ENCODE measurements around the gene SNX1.

Gene SNX1

GRCh38 chr15:64146041-64146440, 50.3 kb downstream of the SNX1 start:
- no peak for DNase-seq (ENCODE audit: low read depth in 2 of 2, low spot score in 1 of 2)

GRCh38 chr15:64146520-64146884, 50.7 kb downstream of the SNX1 start:
- DNase-seq (ENCODE audit: low read depth in 2 of 2, low spot score in 1 of 2): no peak

- DNase-seq (ENCODE audit: low read depth in 2 of 2, low spot score in 1 of 2): no peak
Measured at GRCh38 chr15:64146885-64147681, 51.3 kb downstream of the SNX1 start.

GRCh38 chr15:64148168-64148567, 52.4 kb downstream of the SNX1 start:
- no peak for DNase-seq (ENCODE audit: low read depth in 2 of 2, low spot score in 1 of 2)

GRCh38 chr15:64148581-64148980, 52.8 kb downstream of the SNX1 start:
- DNase-seq (ENCODE audit: low read depth in 2 of 2, low spot score in 1 of 2): no peak

- no peak for DNase-seq (ENCODE audit: low read depth in 2 of 2, low spot score in 1 of 2)
Measured at GRCh38 chr15:64149424-64149823, 53.6 kb downstream of the SNX1 start.

- no peak for DNase-seq (ENCODE audit: low read depth in 2 of 2, low spot score in 1 of 2)
Measured at GRCh38 chr15:64149893-64150578, 54.3 kb downstream of the SNX1 start.

- DNase-seq (ENCODE audit: low read depth in 2 of 2, low spot score in 1 of 2): no peak
Measured at GRCh38 chr15:64151727-64152506, 56.1 kb downstream of the SNX1 start, which contains the start of gene SNX22. TSS of gene SNX22 (plus strand) at chr15:64151731. CDS start at chr15:64151776, 45 bp downstream.

GRCh38 chr15:64152507-64153387, 57.0 kb downstream of the SNX1 start:
- DNase-seq (ENCODE audit: low read depth in 2 of 2, low spot score in 1 of 2): no peak

- DNase-seq (ENCODE audit: low read depth in 2 of 2, low spot score in 1 of 2): peak; percentile 84 to 89
Measured at GRCh38 chr15:64153480-64154367, 57.9 kb downstream of the SNX1 start.

- no peak for DNase-seq (ENCODE audit: low read depth in 2 of 2, low spot score in 1 of 2)
Measured at GRCh38 chr15:64155802-64156651, 60.2 kb downstream of the SNX1 start.

GRCh38 chr15:64156652-64157331, 61.0 kb downstream of the SNX1 start:
- DNase-seq (ENCODE audit: low read depth in 2 of 2, low spot score in 1 of 2): no peak

GRCh38 chr15:64157599-64158125, 61.9 kb downstream of the SNX1 start:
- no peak for DNase-seq (ENCODE audit: low read depth in 2 of 2, low spot score in 1 of 2)

- no peak for DNase-seq (ENCODE audit: low read depth in 2 of 2, low spot score in 1 of 2)
Measured at GRCh38 chr15:64158363-64159134, 62.8 kb downstream of the SNX1 start.

- no peak for DNase-seq (ENCODE audit: low read depth in 2 of 2, low spot score in 1 of 2)
Measured at GRCh38 chr15:64161688-64162477, 66.1 kb downstream of the SNX1 start.

- no peak for DNase-seq (ENCODE audit: low read depth in 2 of 2, low spot score in 1 of 2)
Measured at GRCh38 chr15:64162478-64162868, 66.7 kb downstream of the SNX1 start.
